Endothelial cell of umbilical vein (primary cell): Measurements from ENCODE around the gene ASS1. TPM values are rescaled to one million over a fixed set of nuclear protein-coding genes. Genes with fewer than 3 reads are reported as not detected.

Source experiments
- BruUV-seq: library from RNA; stranded (reverse); fragments of 400-500 nt; replicated peaks from 2 replicates; lab custom pipeline; 2021; lab: Mats Ljungman, UMichigan
- CTCF ChIA-PET: fragments of 300-600, 350-600 bp; sonication (Branson Sonifier 250); formaldehyde crosslinking; loops from one replicate; lab custom pipeline; 2021; ENCODE audit warnings: antibody characterized with exemption, inconsistent platforms; lab: Charles Lee
- POLR2A ChIA-PET: fragments of 300-600, 350-600 bp; sonication (Branson Sonifier 250); formaldehyde crosslinking; loops from one replicate; lab custom pipeline; 2021; ENCODE audit warnings: antibody characterized with exemption, inconsistent platforms; lab: Charles Lee
- DNase-seq: peaks from one replicate; pipeline ENCODE4 v3.0.0-alpha.2; 2011; ENCODE audit warnings: low read depth, low spot score
- FAIRE-seq: peaks from 2 replicates; lab custom pipeline; 2011; peaks lifted over from hg19 to GRCh38; lab: Jason Lieb, UNC
- H2AFZ ChIP-seq: 2 replicates; pipeline ENCODE4 v1.6.0; 2012; ENCODE audit warnings: low read depth, low read length, control low read depth, inconsistent platforms
- H3K27ac ChIP-seq: 2 replicates; pipeline ENCODE4 v1.5.1; 2011; ENCODE audit warnings: low read depth, mild to moderate bottlenecking, control low read depth, low read length, moderate library complexity; ENCODE audit not compliant: insufficient read depth
- H3K27me3 ChIP-seq, 2 experiments: 2 replicates each; pipeline versions ENCODE4 v1.6.0 to v1.6.1; 2011; ENCODE audit warnings: low read length in 2 of 2, mixed read lengths in 1 of 2; ENCODE audit not compliant: control insufficient read depth in 2 of 2, insufficient read depth in 2 of 2
- H3K36me3 ChIP-seq, 2 experiments: 2 replicates in 1 of 2; 3 replicates in 1 of 2; pipeline ENCODE4 v1.5.1; 2011; ENCODE audit warnings: low read length in 2 of 2, mild to moderate bottlenecking in 1 of 2, moderate library complexity in 1 of 2; ENCODE audit not compliant: control insufficient read depth in 2 of 2, insufficient read depth in 2 of 2; ENCODE audit errors: extremely low read depth in 1 of 2
- H3K4me1 ChIP-seq: 3 replicates; pipeline ENCODE4 v1.5.1; 2011; ENCODE audit warnings: mild to moderate bottlenecking, low read length; ENCODE audit not compliant: control insufficient read depth, insufficient read depth; ENCODE audit errors: extremely low read depth
- H3K4me2 ChIP-seq: 2 replicates; pipeline ENCODE4 v1.6.1; 2011; ENCODE audit warnings: low read length, control low read depth, mixed read lengths; ENCODE audit not compliant: insufficient read depth
- H3K4me3 ChIP-seq, 3 experiments: fragments of 200-600 bp in 1 of 3; sonication (generic), shearing (Covaris generic) in 1 of 3; replicated peaks in 1 of 3; 2 replicates each; pipeline ENCODE4 v1.5.1; 2011 to 2016; ENCODE audit warnings: control low read depth in 3 of 3, low read length in 3 of 3, mild to moderate bottlenecking in 2 of 3, inconsistent platforms in 1 of 3, low read depth in 1 of 3, moderate library complexity in 1 of 3; ENCODE audit not compliant: insufficient read depth in 1 of 3
- H3K79me2 ChIP-seq: 2 replicates; pipeline ENCODE4 v1.6.0; 2012; ENCODE audit warnings: low read length, inconsistent platforms; ENCODE audit not compliant: control insufficient read depth, insufficient read depth
- H3K9ac ChIP-seq: replicated peaks from 2 replicates; pipeline ENCODE3; 2011; ENCODE audit warnings: low read length, control low read depth; ENCODE audit not compliant: insufficient read depth; ENCODE audit errors: extremely low read depth
- H3K9me1 ChIP-seq: replicated peaks from 3 replicates; pipeline ENCODE4 v1.6.0; 2011; ENCODE audit warnings: mild to moderate bottlenecking, low read length; ENCODE audit not compliant: control insufficient read depth, insufficient read depth; ENCODE audit errors: extremely low read depth
- H3K9me3 ChIP-seq: replicated peaks from 2 replicates; pipeline ENCODE4 v1.5.1; 2012; ENCODE audit warnings: low read length, inconsistent platforms; ENCODE audit not compliant: control insufficient read depth, insufficient read depth
- H4K20me1 ChIP-seq: replicated peaks from 2 replicates; pipeline ENCODE3; 2011; ENCODE audit warnings: mild to moderate bottlenecking, low read length; ENCODE audit not compliant: control insufficient read depth, insufficient read depth; ENCODE audit errors: extremely low read depth
- CTCF ChIP-seq, 2 donors: IDR thresholded peaks; 1 replicate in 1 of 2; 2 replicates in 1 of 2; pipeline ENCODE4 v1.5.1; 2011; ENCODE audit warnings: low read length in 2 of 2, mild to moderate bottlenecking in 2 of 2, moderate library complexity in 2 of 2, control low read depth in 1 of 2, inconsistent platforms in 1 of 2, low read depth in 1 of 2; ENCODE audit not compliant: insufficient read depth in 1 of 2; ENCODE audit errors: extremely low read depth in 1 of 2
- EZH2 ChIP-seq: IDR thresholded peaks from 2 replicates; pipeline ENCODE4 v1.6.1; 2012; ENCODE audit warnings: borderline replicate concordance, low read depth, mild to moderate bottlenecking, moderate library complexity, low read length, inconsistent platforms; ENCODE audit not compliant: severe bottlenecking
- FOS ChIP-seq: IDR thresholded peaks from 2 replicates; pipeline ENCODE4 v1.6.1; 2011; ENCODE audit warnings: mild to moderate bottlenecking, low read length, moderate library complexity, borderline replicate concordance; ENCODE audit not compliant: insufficient read depth
- GATA2 ChIP-seq: IDR thresholded peaks from 2 replicates; pipeline ENCODE4 v1.7.0; 2011; ENCODE audit warnings: low read depth, mild to moderate bottlenecking, moderate library complexity, mixed read lengths, low read length; ENCODE audit not compliant: insufficient read length, insufficient read depth
- JUN ChIP-seq: IDR thresholded peaks from 2 replicates; pipeline ENCODE4 v1.6.1; 2011; ENCODE audit warnings: borderline replicate concordance, low read depth; ENCODE audit not compliant: insufficient read length, insufficient read depth
- MAX ChIP-seq: IDR thresholded peaks from 2 replicates; pipeline ENCODE4 v1.6.1; 2011; ENCODE audit not compliant: insufficient read depth, insufficient read length
- MYC ChIP-seq: IDR thresholded peaks from one replicate; pipeline ENCODE4 v1.6.1; 2011; ENCODE audit warnings: mild to moderate bottlenecking, low read depth, low read length
- POLR2A ChIP-seq: IDR thresholded peaks from 2 replicates; pipeline ENCODE4 v1.6.1; 2012; ENCODE audit warnings: low read depth, mild to moderate bottlenecking, control low read depth, low read length
- POLR2AphosphoS5 ChIP-seq: IDR thresholded peaks from 2 replicates; pipeline ENCODE4 v1.6.1; 2012; ENCODE audit warnings: low read depth, mild to moderate bottlenecking, control low read depth, low read length, moderate library complexity; ENCODE audit not compliant: insufficient read depth
- dilution Hi-C: fragments of 300-500 bp; cut with MboI; formaldehyde crosslinking; loops from one replicate; pipeline ENCODE4 v1.15.0; 2019; ENCODE audit warnings: low sequenced_read_pairs; ENCODE audit not compliant: extremely low pct_ligation_motif_present
- intact Hi-C: fragments of 100-400 bp; cut with micrococcal nuclease; formaldehyde crosslinking; loops from one replicate; pipeline ENCODE4 v1.10.0; 2022
- polyA plus RNA-seq, 4 experiments: library from polyadenylated mRNA; depleted of rRNA in 3 of 4; stranded (reverse) in 3 of 4; unstranded in 1 of 4; fragments of >200 nt; gene quantifications; 2 replicates each; pipeline versions ENCODE4 v1.2.1 to v1.2.3, GENCODE V29; 2011 to 2012; ENCODE audit warnings: missing spikeins in 1 of 4
- total RNA-seq: library from RNA; stranded (reverse); gene quantifications from 2 replicates; pipeline ENCODE4 v1.2.3, GENCODE V29; 2021

The ASS1 gene
- total and polyA plus RNA-seq, 2 donors (not counting 3 experiments of a cell fraction or from before 2014, with no cell fraction given): 3.6 to 12.4 TPM

GRCh38 chr9:130528674-130529073, 83.9 kb downstream of the ASS1 start:
- no TSS peak for BruUV-seq
- intact Hi-C loops: no loop called here
- Histone ChIP-seq H3K79me2 (no peaks in the 10 kb centered on the region), H3K9me3 (no peaks in the 10 kb centered on the region), H3K27me3 (peaks cover 2 to 4% of the 10 kb centered on the region in 2 experiments), H3K4me2 (no peak overlapping the region), H2AFZ (no peak overlapping the region), H3K4me3 (no peak overlapping the region), H3K9ac (no peak overlapping the region), H3K4me1 (no peaks in the 10 kb centered on the region), H3K9me1 (no peaks in the 10 kb centered on the region), H3K27ac (no peak overlapping the region), H3K36me3 (no peaks in the 10 kb centered on the region), H4K20me1 (no peaks in the 10 kb centered on the region)
- CTCF ChIA-PET: interaction anchor here (1.3 to 1.4 kb wide), 2 partner anchors 9 kb away, joined by 3 to 4 read pairs; no protein-coding TSS in a partner anchor
- FAIRE-seq (no peak), DNase-seq (no peak)
- dilution Hi-C loops: no loop called here
- TF ChIP-seq POLR2A (no peak), JUN (no peak)
- POLR2A ChIA-PET: no interaction called here

- POLR2A ChIA-PET: no interaction called here
- no peaks in the 10 kb centered on the region for H3K79me2 ChIP-seq
- CTCF ChIA-PET: interaction anchor here (1.0 kb wide), 1 partner anchor 47 kb away, joined by 3 read pairs; no protein-coding TSS in a partner anchor
- no TSS peak for BruUV-seq
- no peak overlapping the region for H3K4me3 ChIP-seq
- no peaks in the 10 kb centered on the region for H3K36me3 ChIP-seq
- H2AFZ ChIP-seq: no peak overlapping the region
- no peak overlapping the region for H3K27ac ChIP-seq
- H3K4me2 ChIP-seq: no peak overlapping the region
- dilution Hi-C loops (no loop called here), intact Hi-C loops (no loop called here)
- no peak for FAIRE-seq
- no peaks in the 10 kb centered on the region for H3K9me3 ChIP-seq
- no peaks in the 10 kb centered on the region for H4K20me1 ChIP-seq
- H3K4me1 ChIP-seq: no peaks in the 10 kb centered on the region
- peaks cover 9 to 12% of the 10 kb centered on the region in 2 experiments for H3K27me3 ChIP-seq
- DNase-seq: no peak
- no peak overlapping the region for H3K9ac ChIP-seq
- no peaks in the 10 kb centered on the region for H3K9me1 ChIP-seq
- no peak for TF ChIP-seq MYC
- TF ChIP-seq GATA2: no peak
- no peak for TF ChIP-seq POLR2AphosphoS5
- TF ChIP-seq JUN: no peak
- no peak for TF ChIP-seq CTCF (IDR thresholded peaks at IDR 0.05; ENCODE audit: extremely low read depth in 1 of 2, insufficient read depth in 1 of 2, low read depth in 1 of 2, low read length in 2 of 2)
- TF ChIP-seq MAX: no peak
- no peak for TF ChIP-seq POLR2A
- no peak for TF ChIP-seq EZH2
- TF ChIP-seq FOS: no peak
These were observed 86.2 kb downstream of the ASS1 start for GRCh38 chr9:130530938-130531337.
